ENCODE measurements around the gene CCDC85B. TPM values are rescaled to one million over a fixed set of nuclear protein-coding genes. Genes with fewer than 3 reads are reported as not detected.
"Not testable (repeated sequence)": the region's sequence is repeated elsewhere in the genome, so short reads cannot be mapped to it uniquely, and the experiment has no call there.

CCDC85B gene
- total RNA-seq, 2 donors from 2014 or later: 75.8 to 100 TPM

- ATAC-seq (ENCODE audit: insufficient number of reproducible peaks, low FRiP score, low read depth) (no peak), DNase-seq (ENCODE audit: low spot score) (no peak)
- peak overlapping the region; percentile 76 for H3K4me3 ChIP-seq
- peaks cover 15 to 44% of the 10 kb centered on the region in 2 donors for H3K4me1 ChIP-seq (ENCODE audit: control insufficient read depth in 1 of 2, low read depth in 2 of 2)
- H3K27me3 ChIP-seq (replicated peaks; ENCODE audit: insufficient read depth): no peaks in the 10 kb centered on the region
- peaks cover 16% of the 10 kb centered on the region for H3K36me3 ChIP-seq
- TF ChIP-seq CTCF (IDR thresholded peaks at IDR 0.05): no peak
- H3K9me3 ChIP-seq: no peaks in the 10 kb centered on the region
- peak overlapping the region; percentile 85 to 93 for H3K27ac ChIP-seq
These were observed 3.4 kb upstream of the CCDC85B start for GRCh38 chr11:65886826-65887722.

- H3K4me3 ChIP-seq: peak overlapping the region; percentile 76
- no peak for TF ChIP-seq CTCF (IDR thresholded peaks at IDR 0.05)
- DNase-seq (ENCODE audit: low spot score) (no peak), ATAC-seq (ENCODE audit: insufficient number of reproducible peaks, low FRiP score, low read depth) (peak; percentile 0)
- no peaks in the 10 kb centered on the region for H3K27me3 ChIP-seq (replicated peaks; ENCODE audit: insufficient read depth)
- peaks cover 15% of the 10 kb centered on the region for H3K36me3 ChIP-seq
- H3K27ac ChIP-seq: peak overlapping the region; percentile 85 to 93
- H3K4me1 ChIP-seq (ENCODE audit: control insufficient read depth in 1 of 2, low read depth in 2 of 2): peaks cover 21 to 51% of the 10 kb centered on the region in 2 donors
- no peaks in the 10 kb centered on the region for H3K9me3 ChIP-seq
These were observed 2.7 kb upstream of the CCDC85B start for GRCh38 chr11:65887723-65888162.

- TF ChIP-seq CTCF (IDR thresholded peaks at IDR 0.05): peak; percentile 87
- DNase-seq (ENCODE audit: low spot score): peak; percentile 91
These were observed 2.2 kb upstream of the CCDC85B start, which contains the start of gene FIBP for GRCh38 chr11:65888163-65888814. Gene FIBP (minus strand): TSS chr11:65888471. CDS start chr11:65888418, 53 bp downstream.

GRCh38 chr11:65891219-65892136, 1.0 kb downstream of the CCDC85B start:
- no peaks in the 10 kb centered on the region for H3K27me3 ChIP-seq (replicated peaks; ENCODE audit: insufficient read depth)
- no peak for ATAC-seq (ENCODE audit: insufficient number of reproducible peaks, low FRiP score, low read depth)
- peak overlapping the region; percentile 76 for H3K4me3 ChIP-seq
- no peak for TF ChIP-seq CTCF (IDR thresholded peaks at IDR 0.05)
- peak overlapping the region; percentile 93 to 100 for H3K27ac ChIP-seq
- no peaks in the 10 kb centered on the region for H3K36me3 ChIP-seq
- no peak for DNase-seq (ENCODE audit: low spot score)
- H3K9me3 ChIP-seq: no peaks in the 10 kb centered on the region
- H3K4me1 ChIP-seq (ENCODE audit: control insufficient read depth in 1 of 2, low read depth in 2 of 2): peaks cover 25 to 63% of the 10 kb centered on the region in 2 donors

More at GRCh38 chr11:65888163-65888814, 2.2 kb upstream of the CCDC85B start, which contains the start of gene FIBP:
- peak; percentile 55 for ATAC-seq (ENCODE audit: insufficient number of reproducible peaks, low FRiP score, low read depth)
- peaks cover 10% of the 10 kb centered on the region for H3K36me3 ChIP-seq
- no peaks in the 10 kb centered on the region for H3K9me3 ChIP-seq
- peaks cover 25 to 57% of the 10 kb centered on the region in 2 donors for H3K4me1 ChIP-seq (ENCODE audit: control insufficient read depth in 1 of 2, low read depth in 2 of 2)
- peak within 1 kb of the TSS; percentile 76 for H3K4me3 ChIP-seq
- peak within 1 kb of the TSS; percentile 93 to 100 for H3K27ac ChIP-seq
- no peaks in the 10 kb centered on the region for H3K27me3 ChIP-seq (replicated peaks; ENCODE audit: insufficient read depth)

GRCh38 chr11:65892137-65892540, 1.7 kb downstream of the CCDC85B start:
- DNase-seq (ENCODE audit: low spot score); H3K36me3 ChIP-seq; H3K27me3 ChIP-seq (replicated peaks; ENCODE audit: insufficient read depth); ATAC-seq (ENCODE audit: insufficient number of reproducible peaks, low FRiP score, low read depth); H3K9me3 ChIP-seq: not testable (repeated sequence)
- Histone ChIP-seq H3K4me1 (ENCODE audit: control insufficient read depth in 1 of 2, low read depth in 2 of 2) (peaks cover 21 to 62% of the 10 kb centered on the region in 2 donors), H3K27ac (peak overlapping the region; percentile 93 to 100), H3K4me3 (peak overlapping the region; percentile 76)

Measured in thoracic aorta (tissue), 2 donors.